Fibroblast of skin of left biceps (primary cell): ENCODE data around the gene IMPG2.
A peak's percentile ranks its signal among the peaks of the same experiment; 100 is the strongest.
"Not testable (repeated sequence)": the region's sequence is repeated elsewhere in the genome, so short reads cannot be mapped to it uniquely, and the experiment has no call there.

Experiments
- DNase-seq, 2 experiments: peaks; one replicate each; pipeline ENCODE4 v3.0.0-alpha.2; 2013; ENCODE audit warnings: low read depth in 2 of 2

The IMPG2 gene

GRCh38 chr3:101320475-101320874 lies at the start of gene IMPG2:
Gene IMPG2 (minus strand): TSS chr3:101320575. CDS start chr3:101320372, 203 bp downstream.
- DNase-seq: no peak

GRCh38 chr3:101362406-101362805 lies 42.0 kb upstream of the IMPG2 start:
- no peak for DNase-seq

GRCh38 chr3:101351829-101352228 lies 31.5 kb upstream of the IMPG2 start:
- DNase-seq: no peak

- DNase-seq: peak in 1 of 2 experiments; percentile 3
Measured at GRCh38 chr3:101340591-101340990, 20.2 kb upstream of the IMPG2 start.

- no peak for DNase-seq
Measured at GRCh38 chr3:101333883-101334282, 13.5 kb upstream of the IMPG2 start.

GRCh38 chr3:101329016-101329673 lies 8.8 kb upstream of the IMPG2 start:
- no peak for DNase-seq

GRCh38 chr3:101325393-101326134 lies 5.2 kb upstream of the IMPG2 start:
- DNase-seq: no peak

- no peak for DNase-seq
Measured at GRCh38 chr3:101319531-101319930, 844 bp downstream of the IMPG2 start.

- no peak for DNase-seq
Measured at GRCh38 chr3:101312545-101312944, 7.8 kb downstream of the IMPG2 start.

GRCh38 chr3:101311676-101312075 lies 8.7 kb downstream of the IMPG2 start:
- DNase-seq: no peak

GRCh38 chr3:101310978-101311375 lies 9.4 kb downstream of the IMPG2 start:
- no peak for DNase-seq

- not testable (repeated sequence) for DNase-seq
Measured at GRCh38 chr3:101308147-101308772, 12.1 kb downstream of the IMPG2 start.

GRCh38 chr3:101303836-101304235 lies 16.5 kb downstream of the IMPG2 start:
- no peak for DNase-seq

GRCh38 chr3:101303089-101303731 lies 17.2 kb downstream of the IMPG2 start:
- DNase-seq: no peak

- no peak for DNase-seq
Measured at GRCh38 chr3:101300073-101300472, 20.3 kb downstream of the IMPG2 start.

- DNase-seq: no peak
Measured at GRCh38 chr3:101292027-101292426, 28.3 kb downstream of the IMPG2 start.

GRCh38 chr3:101288294-101288693 lies 32.1 kb downstream of the IMPG2 start:
- DNase-seq: no peak

GRCh38 chr3:101284757-101285156 lies 35.6 kb downstream of the IMPG2 start:
- DNase-seq: no peak

GRCh38 chr3:101281521-101282030 lies 38.8 kb downstream of the IMPG2 start:
- DNase-seq: no peak

GRCh38 chr3:101279765-101280385 lies 40.5 kb downstream of the IMPG2 start:
- no peak for DNase-seq

- no peak for DNase-seq
Measured at GRCh38 chr3:101279162-101279561, 41.2 kb downstream of the IMPG2 start.

GRCh38 chr3:101278727-101279126 lies 41.6 kb downstream of the IMPG2 start:
- no peak for DNase-seq
